ENCODE results near the gene PNMA1.

PNMA1 gene

GRCh38 chr14:73761618-73762355 is 47.6 kb upstream of the PNMA1 start:
- Histone ChIP-seq H3K18ac (ENCODE audit: low read depth in 1 of 2, low read length in 2 of 2) (peak overlapping the region in 1 of 2 experiments; percentile 51), H4K91ac (ENCODE audit: low read length) (peak overlapping the region; percentile 0), H3K9ac (ENCODE audit: low read length) (peak overlapping the region; percentile 93), H2AK5ac (ENCODE audit: low read length, severe bottlenecking) (peak overlapping the region; percentile 49), H2BK120ac (ENCODE audit: low read depth, low read length) (peak overlapping the region; percentile 56), H3K79me1 (replicated peaks; ENCODE audit: low read length, poor library complexity, severe bottlenecking) (peaks cover 6% of the 10 kb centered on the region), H3K4me1 (ENCODE audit: control insufficient read depth, insufficient read depth, low read depth, low read length) (peaks cover 40% of the 10 kb centered on the region), H3K27me3 (ENCODE audit: control insufficient read depth in 1 of 2, insufficient read depth in 1 of 2, low read length in 2 of 2) (no peaks in the 10 kb centered on the region), H3K9me3 (ENCODE audit: control insufficient read depth, low read length) (no peaks in the 10 kb centered on the region), H2BK15ac (ENCODE audit: low read depth, poor library complexity, severe bottlenecking) (no peak overlapping the region), H4K8ac (ENCODE audit: low read length) (no peak overlapping the region), H3K27ac (ENCODE audit: low read length, poor library complexity, severe bottlenecking) (no peak overlapping the region), H3K23ac (ENCODE audit: low read length in 2 of 2) (no peak overlapping the region), H3K14ac (ENCODE audit: low read length in 2 of 2) (no peak overlapping the region), H3K4me2 (ENCODE audit: low read length, poor library complexity, severe bottlenecking) (no peak overlapping the region), H3K36me3 (ENCODE audit: control insufficient read depth in 1 of 2, insufficient read depth in 2 of 2, low read depth in 1 of 2, low read length in 2 of 2) (peaks cover 0 to 7% of the 10 kb centered on the region in 2 experiments), H2BK5ac (ENCODE audit: low read depth, low read length, poor library complexity, severe bottlenecking) (no peak overlapping the region), H2BK12ac (ENCODE audit: low read length in 2 of 2) (no peak overlapping the region), H3K4me3 (ENCODE audit: insufficient read depth in 1 of 2, low read depth in 1 of 2, low read length in 2 of 2) (no peak overlapping the region), H2AFZ (ENCODE audit: low read depth, low read length) (no peak overlapping the region), H3K4ac (ENCODE audit: low read depth in 1 of 2, low read length in 2 of 2) (peak overlapping the region; percentile 3 to 21)
- peak; percentile 61 for DNase-seq
- no CpG with 5 or more reads among the region's 2 CpGs for WGBS

GRCh38 chr14:73760598-73761586 is 46.7 kb upstream of the PNMA1 start:
- peak overlapping the region; percentile 53 to 87 for H3K4me3 ChIP-seq (ENCODE audit: insufficient read depth in 1 of 2, low read depth in 1 of 2, low read length in 2 of 2)
- H3K23ac ChIP-seq (ENCODE audit: low read length in 2 of 2) = no peak overlapping the region
- peak overlapping the region; percentile 60 for H2BK15ac ChIP-seq (ENCODE audit: low read depth, poor library complexity, severe bottlenecking)
- 54% methylated on average over 10 of the region's 13 CpGs for WGBS
- H4K8ac ChIP-seq (ENCODE audit: low read length) = peak overlapping the region; percentile 48
- H2BK120ac ChIP-seq (ENCODE audit: low read depth, low read length) = peak overlapping the region; percentile 37
- H3K79me1 ChIP-seq (replicated peaks; ENCODE audit: low read length, poor library complexity, severe bottlenecking) = peaks cover 4% of the 10 kb centered on the region
- H3K9me3 ChIP-seq (ENCODE audit: control insufficient read depth, low read length) = no peaks in the 10 kb centered on the region
- H3K14ac ChIP-seq (ENCODE audit: low read length in 2 of 2) = no peak overlapping the region
- H3K27me3 ChIP-seq (ENCODE audit: control insufficient read depth in 1 of 2, insufficient read depth in 1 of 2, low read length in 2 of 2) = no peaks in the 10 kb centered on the region
- H3K18ac ChIP-seq (ENCODE audit: low read depth in 1 of 2, low read length in 2 of 2) = peak overlapping the region; percentile 61 to 93
- peak overlapping the region; percentile 85 for H2BK5ac ChIP-seq (ENCODE audit: low read depth, low read length, poor library complexity, severe bottlenecking)
- H3K4ac ChIP-seq (ENCODE audit: low read depth in 1 of 2, low read length in 2 of 2) = peak overlapping the region; percentile 46 to 81
- peak overlapping the region; percentile 60 to 71 for H2BK12ac ChIP-seq (ENCODE audit: low read length in 2 of 2)
- H3K4me1 ChIP-seq (ENCODE audit: control insufficient read depth, insufficient read depth, low read depth, low read length) = peaks cover 48% of the 10 kb centered on the region
- H3K27ac ChIP-seq (ENCODE audit: low read length, poor library complexity, severe bottlenecking) = peak overlapping the region; percentile 97
- peak overlapping the region; percentile 93 for H3K9ac ChIP-seq (ENCODE audit: low read length)
- H2AK5ac ChIP-seq (ENCODE audit: low read length, severe bottlenecking) = peak overlapping the region; percentile 95
- DNase-seq = no peak
- no peak overlapping the region for H2AFZ ChIP-seq (ENCODE audit: low read depth, low read length)
- peak overlapping the region; percentile 73 for H3K4me2 ChIP-seq (ENCODE audit: low read length, poor library complexity, severe bottlenecking)
- H4K91ac ChIP-seq (ENCODE audit: low read length) = peak overlapping the region; percentile 61
- peaks cover 0 to 7% of the 10 kb centered on the region in 2 experiments for H3K36me3 ChIP-seq (ENCODE audit: control insufficient read depth in 1 of 2, insufficient read depth in 2 of 2, low read depth in 1 of 2, low read length in 2 of 2)

- under 1% methylated on average over 87 of the region's 93 CpGs for WGBS
- peak overlapping the region; percentile 89 for H3K4me2 ChIP-seq (ENCODE audit: low read length, poor library complexity, severe bottlenecking)
- peak; percentile 99 for DNase-seq
Measured at GRCh38 chr14:73759714-73760597, 45.8 kb upstream of the PNMA1 start.

More at GRCh38 chr14:73759714-73760597, 45.8 kb upstream of the PNMA1 start:
- peak overlapping the region; percentile 83 for H2AK5ac ChIP-seq (ENCODE audit: low read length, severe bottlenecking)
- peak overlapping the region in 1 of 2 experiments; percentile 25 for H2BK12ac ChIP-seq (ENCODE audit: low read length in 2 of 2)
- H3K9me3 ChIP-seq (ENCODE audit: control insufficient read depth, low read length) = no peaks in the 10 kb centered on the region
- H4K91ac ChIP-seq (ENCODE audit: low read length) = peak overlapping the region; percentile 70
- H3K27ac ChIP-seq (ENCODE audit: low read length, poor library complexity, severe bottlenecking) = peak overlapping the region; percentile 97
- H2AFZ ChIP-seq (ENCODE audit: low read depth, low read length) = no peak overlapping the region
- H3K9ac ChIP-seq (ENCODE audit: low read length) = peak overlapping the region; percentile 93
- H3K27me3 ChIP-seq (ENCODE audit: control insufficient read depth in 1 of 2, insufficient read depth in 1 of 2, low read length in 2 of 2) = no peaks in the 10 kb centered on the region
- peak overlapping the region; percentile 8 for H4K8ac ChIP-seq (ENCODE audit: low read length)
- peak overlapping the region; percentile 84 to 87 for H3K4me3 ChIP-seq (ENCODE audit: insufficient read depth in 1 of 2, low read depth in 1 of 2, low read length in 2 of 2)
- peak overlapping the region; percentile 91 for H2BK5ac ChIP-seq (ENCODE audit: low read depth, low read length, poor library complexity, severe bottlenecking)
- H3K14ac ChIP-seq (ENCODE audit: low read length in 2 of 2) = no peak overlapping the region
- H3K79me1 ChIP-seq (replicated peaks; ENCODE audit: low read length, poor library complexity, severe bottlenecking) = peaks cover 2% of the 10 kb centered on the region
- H2BK15ac ChIP-seq (ENCODE audit: low read depth, poor library complexity, severe bottlenecking) = peak overlapping the region; percentile 60
- H3K18ac ChIP-seq (ENCODE audit: low read depth in 1 of 2, low read length in 2 of 2) = peak overlapping the region; percentile 61 to 93
- H3K23ac ChIP-seq (ENCODE audit: low read length in 2 of 2) = peak overlapping the region in 1 of 2 experiments; percentile 22
- H2BK120ac ChIP-seq (ENCODE audit: low read depth, low read length) = peak overlapping the region; percentile 83
- H3K4me1 ChIP-seq (ENCODE audit: control insufficient read depth, insufficient read depth, low read depth, low read length) = peaks cover 55% of the 10 kb centered on the region
- peak overlapping the region; percentile 80 to 81 for H3K4ac ChIP-seq (ENCODE audit: low read depth in 1 of 2, low read length in 2 of 2)
- peaks cover 0 to 7% of the 10 kb centered on the region in 2 experiments for H3K36me3 ChIP-seq (ENCODE audit: control insufficient read depth in 1 of 2, insufficient read depth in 2 of 2, low read depth in 1 of 2, low read length in 2 of 2)

Data from mesenchymal stem cell (in vitro differentiated cells and primary cell).